Cardiac septum (tissue), 1 donor: ENCODE measurements around the gene KRTAP10-4. TPM values are rescaled to one million over a fixed set of nuclear protein-coding genes. Genes with fewer than 3 reads are reported as not detected.

Experiments used
- DNase-seq: peaks from one replicate; pipeline ENCODE4 v3.0.0-alpha.2; 2020; ENCODE audit warnings: low spot score
- intact Hi-C: fragments of 100-400 bp; cut with DNase I; formaldehyde crosslinking; loops from one replicate; pipeline ENCODE4 v1.14.0; 2022
- total RNA-seq: library from RNA; stranded (reverse); fragmentation: NEBNext Ultra II Directional; extraction: Animal tissue kit (Norgen Biotek cat#: 25700); gene quantifications from one replicate; pipeline ENCODE4 v1.2.1, GENCODE V29; 2021
- donor health status: DM: no; HTN: no; CAD: no.

Gene KRTAP10-4
- total RNA-seq, 1 donor from 2014 or later: not detected

DNA sequence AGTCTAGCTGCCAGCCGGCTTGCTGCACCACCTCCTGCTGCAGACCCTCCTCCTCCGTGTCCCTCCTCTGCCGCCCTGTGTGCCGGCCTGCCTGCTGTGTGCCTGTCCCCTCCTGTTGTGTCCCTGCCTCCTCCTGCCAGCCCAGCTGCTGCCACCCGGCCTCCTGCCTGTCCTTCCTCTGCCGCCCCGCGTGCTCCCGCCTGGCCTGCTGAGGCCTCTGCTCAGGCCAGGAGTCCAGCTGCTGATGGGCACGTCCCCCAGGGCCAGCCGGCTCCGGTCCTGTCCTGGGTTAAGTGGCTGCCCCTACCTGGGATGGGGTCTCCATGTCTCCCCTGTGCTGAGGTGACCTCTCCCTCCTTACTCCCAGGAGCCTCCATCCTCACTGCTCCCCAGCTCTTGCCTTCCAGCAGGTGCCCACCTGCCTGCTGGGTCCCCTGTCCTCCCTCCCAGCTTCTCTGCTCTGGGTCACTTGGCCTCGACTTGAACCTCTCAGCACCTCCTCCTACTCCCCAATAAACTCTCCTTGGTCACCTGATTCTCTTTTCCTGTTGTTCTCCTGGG is 39.2 kb downstream of the KRTAP10-4 start:
- intact Hi-C loops: no loop called here
- no peak for DNase-seq

DNA sequence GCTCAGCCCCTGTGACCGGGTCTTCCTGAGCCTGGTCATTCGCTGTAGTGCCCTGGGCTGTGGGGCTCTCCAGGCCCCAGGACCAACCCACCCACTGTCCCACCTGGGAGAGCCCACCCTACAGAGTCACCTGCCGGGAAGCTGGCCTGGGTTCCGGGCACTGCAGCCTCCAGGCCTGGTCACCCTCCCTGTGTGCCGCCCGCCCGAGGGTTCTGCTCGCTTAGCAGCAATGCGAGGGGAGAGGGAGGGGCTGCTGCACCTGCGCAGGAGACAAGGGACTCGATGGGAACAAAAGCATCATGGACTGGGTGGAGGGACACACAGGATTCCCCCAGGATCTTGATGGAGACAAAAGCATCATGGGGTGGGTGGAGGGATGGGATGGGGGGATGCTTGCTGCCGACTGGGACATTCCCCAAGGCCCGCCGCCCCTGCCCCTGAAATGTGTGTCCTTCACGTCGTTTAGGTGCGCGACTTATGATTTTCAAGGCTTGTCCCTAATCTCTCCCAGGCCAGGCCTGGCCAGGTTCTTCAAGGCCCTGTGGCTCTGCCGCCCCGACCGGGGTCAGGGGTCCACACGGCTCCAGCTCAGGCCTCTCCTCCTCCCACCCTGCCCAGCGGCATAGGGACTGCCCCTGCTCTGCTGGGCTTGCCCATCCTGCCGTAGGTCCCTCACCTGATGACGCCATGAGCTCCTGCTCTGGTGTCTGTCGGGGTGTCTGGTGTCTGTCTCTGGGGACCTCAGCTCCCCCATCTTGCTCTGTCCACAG is 40.0 kb downstream of the KRTAP10-4 start:
- DNase-seq: no peak
- intact Hi-C loops: no loop called here

DNA sequence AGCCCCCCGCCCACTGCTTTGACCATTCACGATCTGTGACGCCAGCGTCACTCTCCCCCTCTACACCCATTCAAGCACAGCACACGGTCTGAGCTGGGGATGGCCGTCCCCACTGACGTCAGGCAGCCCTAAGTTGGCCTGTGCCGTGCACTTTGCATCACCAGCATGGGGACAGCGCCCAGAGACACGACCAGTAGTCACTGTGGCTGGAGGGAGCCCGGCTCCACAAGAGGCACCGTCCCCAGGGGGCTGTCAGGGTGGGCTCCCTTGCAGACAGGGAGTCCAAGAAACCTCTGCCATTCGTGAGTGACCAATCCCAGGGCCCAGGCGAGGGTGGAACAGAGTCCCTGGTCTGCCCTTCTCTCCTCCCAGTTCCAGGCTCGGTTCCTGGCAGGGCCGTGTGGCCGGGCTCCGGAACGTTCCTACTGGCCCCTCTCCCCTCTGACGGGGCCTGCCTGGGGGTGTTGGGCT is 40.7 kb downstream of the KRTAP10-4 start:
- intact Hi-C loops: no loop called here

DNA sequence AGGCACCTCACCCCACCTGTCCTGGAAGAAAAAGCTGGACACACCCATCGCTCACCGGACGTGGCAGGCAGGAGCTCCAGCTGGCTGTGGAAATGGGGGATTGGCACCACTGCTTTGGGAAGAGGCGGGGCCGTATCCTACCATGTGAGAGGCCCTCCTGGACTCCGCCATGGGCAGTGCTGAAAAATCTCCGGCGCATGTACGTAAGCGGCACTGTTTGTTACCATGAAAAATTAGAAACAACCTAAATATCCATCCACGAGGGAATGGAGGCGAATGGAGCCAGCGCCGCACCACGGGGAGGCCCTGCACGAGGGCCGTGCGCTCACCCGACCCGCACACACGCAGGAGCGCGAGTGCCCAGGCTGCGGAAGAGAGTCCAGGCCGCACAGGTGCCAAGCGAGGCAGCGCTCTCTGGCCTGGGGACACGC is 41.4 kb downstream of the KRTAP10-4 start:
- intact Hi-C loops: no loop called here
- no peak for DNase-seq

More for the DNA sequence above, 40.7 kb downstream of the KRTAP10-4 start:
- peak; percentile 51 for DNase-seq

DNA sequence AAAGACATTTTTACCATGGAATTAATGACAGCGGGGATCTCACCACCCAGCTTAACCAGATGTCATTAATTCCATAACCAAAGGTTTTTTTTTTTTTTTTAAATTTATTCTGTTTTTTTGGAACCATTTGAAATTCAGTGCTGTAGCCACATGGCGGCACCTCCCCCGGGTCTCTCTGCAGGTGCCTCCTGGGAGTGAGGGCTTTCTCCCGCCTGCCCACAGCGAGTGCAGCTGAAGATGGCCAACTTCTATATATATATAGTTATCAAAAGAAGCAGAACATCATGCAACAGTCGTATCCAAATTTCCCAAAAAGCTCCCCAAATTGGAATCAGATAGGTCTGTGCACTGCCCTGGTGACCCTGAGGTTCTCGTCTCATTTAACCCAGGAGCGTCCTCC is 41.9 kb downstream of the KRTAP10-4 start:
- no peak for DNase-seq
- intact Hi-C loops: no loop called here

DNA sequence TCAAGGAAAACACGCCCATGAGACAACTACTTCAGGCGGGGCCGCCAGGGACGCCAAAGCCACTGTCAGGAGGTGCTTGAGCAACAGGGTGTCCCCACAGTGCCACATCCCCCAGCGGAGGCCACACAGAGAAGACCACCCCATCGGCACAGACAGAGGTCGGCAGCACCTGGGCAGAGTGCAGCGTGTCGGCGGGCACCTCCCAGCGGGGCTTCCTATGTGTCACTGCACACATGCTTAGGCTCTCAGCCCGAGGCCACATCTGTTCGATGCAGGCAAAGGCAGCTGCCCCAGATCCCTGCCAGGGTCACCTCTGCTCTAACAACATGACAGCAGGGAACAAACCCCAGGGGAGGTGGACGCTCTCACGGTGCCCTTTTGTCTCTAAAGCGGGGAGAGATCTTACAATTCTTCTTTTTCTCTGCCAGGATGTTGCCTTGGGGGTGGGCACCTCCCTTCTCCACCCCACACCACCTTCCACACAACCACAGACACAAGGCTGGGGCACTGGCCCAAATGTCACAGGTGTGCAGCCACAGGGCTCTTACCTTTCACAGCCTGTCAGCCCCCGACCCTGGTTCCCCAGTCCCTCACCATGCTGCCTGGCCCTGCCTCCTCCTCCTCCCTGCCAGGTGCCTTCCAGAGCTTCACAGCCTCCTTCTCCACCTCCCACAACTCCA is 42.5 kb downstream of the KRTAP10-4 start:
- intact Hi-C loops: no loop called here
- no peak for DNase-seq

DNA sequence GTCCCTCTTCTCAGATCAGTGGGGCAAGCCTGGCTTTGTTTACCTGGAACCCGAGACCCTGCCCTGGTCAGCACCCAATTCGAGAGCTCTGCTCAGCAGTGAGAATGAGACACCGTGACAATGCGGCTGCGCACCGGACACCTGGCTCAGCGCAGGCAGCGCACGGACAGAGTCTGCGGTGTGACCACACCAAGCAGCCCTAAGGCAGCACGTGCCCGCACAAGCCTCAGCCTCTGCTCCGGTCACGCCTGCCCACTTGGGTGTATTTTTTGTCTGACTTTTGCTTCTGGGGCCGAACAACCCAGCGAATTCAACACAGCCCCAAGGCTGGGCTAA is 43.0 kb downstream of the KRTAP10-4 start:
- DNase-seq: no peak

DNA sequence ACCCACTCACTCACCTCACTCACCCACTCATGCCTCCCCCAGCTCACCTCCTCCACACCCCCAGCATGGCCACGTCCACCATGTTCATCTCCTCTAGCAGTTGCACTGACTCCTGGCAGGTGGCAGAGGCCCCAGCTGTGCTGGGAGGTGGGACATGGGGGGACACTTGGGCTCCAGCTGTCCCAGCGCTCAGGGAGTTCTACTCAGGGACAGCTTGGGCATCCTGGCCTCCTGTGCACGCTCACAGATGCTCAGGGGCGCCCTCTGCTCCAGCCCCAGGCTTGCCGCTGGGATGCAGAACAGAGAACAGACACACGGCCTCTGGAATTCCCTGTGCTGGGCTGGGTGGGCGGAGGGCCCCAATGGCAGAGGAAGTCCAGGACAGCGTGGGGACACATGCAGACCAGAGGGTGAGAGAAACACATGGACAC is 43.6 kb downstream of the KRTAP10-4 start:
- no peak for DNase-seq
- intact Hi-C loops: no loop called here

More for the DNA sequence above, 43.0 kb downstream of the KRTAP10-4 start:
- intact Hi-C loops: no loop called here

DNA sequence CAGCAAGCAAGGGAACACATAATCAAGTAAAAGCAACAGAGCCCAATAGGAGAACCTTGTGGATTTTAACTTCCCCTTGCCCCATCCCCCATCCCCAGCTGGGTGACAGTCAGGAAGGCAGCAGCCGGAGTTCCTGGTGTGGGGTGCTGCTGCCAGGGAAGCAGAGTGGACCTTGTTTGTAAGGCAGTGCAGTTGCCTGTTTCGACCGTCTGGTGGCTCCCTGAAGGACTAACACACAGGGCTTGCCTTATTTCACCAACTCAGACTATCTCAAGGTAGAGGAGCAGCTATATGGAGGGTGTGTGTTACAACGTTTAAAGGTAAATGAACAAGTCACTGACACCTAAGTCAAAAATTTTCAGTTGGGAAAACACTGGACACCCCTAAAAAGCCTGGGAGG is 45.0 kb downstream of the KRTAP10-4 start:
- no peak for DNase-seq
- intact Hi-C loops: no loop called here

DNA sequence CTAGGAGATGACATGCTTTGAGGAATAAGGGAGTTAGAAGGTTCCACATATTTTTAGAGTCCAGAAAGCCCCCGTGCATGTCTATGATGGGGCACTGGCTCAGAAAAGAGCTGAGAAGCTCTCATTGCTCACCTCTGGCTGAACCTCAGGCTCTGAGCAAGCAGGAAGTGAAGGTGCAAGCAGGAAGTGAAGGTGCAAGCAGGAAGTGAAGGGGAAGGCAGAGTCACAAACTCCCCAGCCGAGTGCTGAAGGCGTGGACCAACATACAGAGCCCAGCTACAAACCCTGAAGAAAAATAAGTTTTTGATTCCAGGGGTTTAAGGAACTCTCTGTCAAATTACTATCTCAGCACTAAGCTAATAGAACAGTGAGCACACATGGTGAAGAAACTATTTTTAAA is 45.4 kb downstream of the KRTAP10-4 start:
- no peak for DNase-seq
- intact Hi-C loops: no loop called here

DNA sequence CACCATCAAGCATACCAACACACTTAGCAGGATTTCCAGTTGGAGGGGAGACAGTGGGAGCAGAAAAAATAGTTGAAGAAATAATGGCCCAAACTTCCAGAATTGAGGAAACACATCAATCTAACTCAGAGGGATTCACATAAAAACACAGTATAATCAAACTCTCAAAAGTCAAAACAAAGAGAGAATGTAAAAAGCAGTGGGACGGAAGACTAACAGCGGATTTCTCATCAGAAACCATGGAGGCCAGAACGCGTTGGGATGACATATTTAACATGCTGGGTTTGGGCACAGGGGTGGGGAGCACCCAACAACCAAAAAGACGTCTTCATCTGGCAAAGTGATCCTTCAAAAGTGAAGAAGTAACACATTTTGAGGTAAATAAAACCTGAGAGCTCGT is 46.4 kb downstream of the KRTAP10-4 start:
- no peak for DNase-seq
- intact Hi-C loops: no loop called here

DNA sequence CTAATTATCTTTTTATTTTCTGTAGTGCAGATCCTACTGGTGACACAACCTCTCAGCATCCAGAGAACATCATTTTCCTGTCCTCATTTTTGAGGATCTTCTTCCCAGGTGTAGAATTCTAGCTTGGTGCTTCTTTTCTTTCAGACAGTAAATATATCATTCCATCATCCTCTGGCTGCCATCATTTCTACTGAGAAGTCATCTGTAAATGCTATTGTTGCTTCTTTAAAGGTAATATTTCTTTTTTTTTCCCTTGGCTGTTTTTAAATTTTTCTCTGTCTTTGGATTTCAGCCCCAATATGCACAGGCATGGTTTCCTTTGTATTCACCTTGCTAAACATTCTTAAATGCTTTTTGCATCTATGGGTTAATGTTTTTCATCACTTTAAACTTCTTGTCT is 50.0 kb downstream of the KRTAP10-4 start:
- DNase-seq: no peak
- intact Hi-C loops: no loop called here

Other genes starting within 250 kb of the KRTAP10-4 start
- gene CFAP410, start 234.3 kb upstream of the KRTAP10-4 start, total RNA-seq: 15.8 TPM
- gene TRPM2, start 220.1 kb upstream of the KRTAP10-4 start, total RNA-seq: 1.2 TPM
- 2.9 TPM for gene LRRC3, start 118.2 kb upstream of the KRTAP10-4 start, total RNA-seq
- gene KRTAP10-1, start 33.5 kb upstream of the KRTAP10-4 start, total RNA-seq: not detected
- gene KRTAP10-2, start 22.2 kb upstream of the KRTAP10-4 start, total RNA-seq: not detected
- gene KRTAP10-3, start 14.9 kb upstream of the KRTAP10-4 start, total RNA-seq: not detected
- gene KRTAP10-5, start 6.9 kb downstream of the KRTAP10-4 start, total RNA-seq: not detected
- gene KRTAP10-6, start 18.8 kb downstream of the KRTAP10-4 start, total RNA-seq: not detected
- not detected for gene KRTAP10-7, start 26.9 kb downstream of the KRTAP10-4 start, total RNA-seq
- gene KRTAP10-8, start 38.4 kb downstream of the KRTAP10-4 start, total RNA-seq: not detected
- not detected for gene KRTAP10-9, start 53.4 kb downstream of the KRTAP10-4 start, total RNA-seq
- not detected for gene KRTAP10-10, start 63.6 kb downstream of the KRTAP10-4 start, total RNA-seq
- not detected for gene KRTAP10-11, start 72.7 kb downstream of the KRTAP10-4 start, total RNA-seq
- gene KRTAP12-4, start 80.9 kb downstream of the KRTAP10-4 start, total RNA-seq: not detected
- gene KRTAP12-3, start 84.2 kb downstream of the KRTAP10-4 start, total RNA-seq: not detected
- gene KRTAP12-2, start 93.2 kb downstream of the KRTAP10-4 start, total RNA-seq: not detected
- not detected for gene KRTAP12-1, start 108.4 kb downstream of the KRTAP10-4 start, total RNA-seq
- not detected for gene KRTAP10-12, start 123.4 kb downstream of the KRTAP10-4 start, total RNA-seq
- not detected for gene TSPEAR, start 137.8 kb downstream of the KRTAP10-4 start, total RNA-seq
- 69.7 TPM for gene UBE2G2, start 228.1 kb downstream of the KRTAP10-4 start, total RNA-seq
- 66.0 TPM for gene SUMO3, start 244.3 kb downstream of the KRTAP10-4 start, total RNA-seq